Fibroblast of lung (primary cell): ENCODE data around the gene DOCK4.

Source experiments
- CTCF ChIP-seq, 2 donors: IDR thresholded peaks in 1 of 2; conservative IDR thresholded peaks in 1 of 2; 1 replicate in 1 of 2; 2 replicates in 1 of 2; pipeline ENCODE4 v1.5.1; 2011 to 2012; ENCODE audit warnings: low read length in 2 of 2, control low read depth in 1 of 2, inconsistent platforms in 1 of 2, low read depth in 1 of 2, mild to moderate bottlenecking in 1 of 2
- EZH2 ChIP-seq: IDR thresholded peaks from 2 replicates; pipeline ENCODE4 v1.5.1; 2012; ENCODE audit warnings: low read length, control low read depth, mild to moderate bottlenecking; ENCODE audit errors: missing control alignments

GRCh38 chr7:112140600-112140999 is 65.6 kb downstream of the DOCK4 start:
- TF ChIP-seq CTCF (conservative IDR thresholded peaks at IDR 0.05 in 1 of 2, IDR thresholded peaks at IDR 0.05 in 1 of 2; ENCODE audit: low read depth in 1 of 2, low read length in 2 of 2) (no peak), EZH2 (no peak)
